ENCODE measurements around the gene SLX1A. TPM values are rescaled to one million over a fixed set of nuclear protein-coding genes. Genes with fewer than 3 reads are reported as not detected.

The SLX1A gene
- total and polyA plus RNA-seq, 2 of the 4 experiments (the other 2 are of a cell fraction) = 8.4 to 35.1 TPM

DNA sequence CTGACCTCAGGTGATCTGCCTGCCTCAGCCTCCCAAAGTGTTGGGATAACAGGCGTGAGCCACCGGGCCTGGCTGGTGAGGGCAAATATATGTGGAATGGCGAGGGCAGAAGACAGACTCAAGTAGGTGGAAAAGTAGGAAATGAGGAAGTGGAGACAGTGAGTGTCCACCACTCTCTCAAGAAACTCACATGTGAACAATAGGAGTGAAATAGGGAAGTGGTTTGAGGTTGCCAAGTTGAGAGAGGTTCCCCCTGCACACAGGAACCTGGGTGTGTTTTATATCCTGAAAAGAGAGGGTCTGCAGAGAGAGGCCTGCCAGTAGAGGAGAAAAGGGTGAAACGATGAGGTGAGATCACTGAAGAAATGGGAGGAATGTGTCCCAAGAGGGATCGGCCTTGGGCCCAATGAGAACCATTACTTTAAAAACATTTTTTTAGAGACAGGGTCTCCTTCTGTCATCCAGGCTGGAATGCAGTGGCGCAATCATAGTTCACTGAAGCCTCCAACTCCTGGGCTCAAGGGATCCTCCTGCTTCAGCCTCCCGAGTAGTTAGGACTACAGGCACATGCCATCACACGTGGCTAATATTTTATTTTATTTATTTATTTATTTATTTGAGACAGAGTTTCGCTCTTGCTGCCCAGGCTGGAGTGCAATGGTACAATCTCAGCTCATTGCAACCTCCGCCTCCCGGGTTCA is 27.3 kb upstream of the SLX1A start:
- Histone ChIP-seq H3K79me1 (ENCODE audit: low read depth in 1 of 2, low read length in 2 of 2) (no peaks in the 10 kb centered on the region), H4K8ac (ENCODE audit: low read depth in 2 of 2, low read length in 2 of 2) (no peak overlapping the region), H3K4ac (ENCODE audit: low read depth, low read length) (no peak overlapping the region), H3K23ac (ENCODE audit: low read depth, low read length) (no peak overlapping the region), H2BK20ac (ENCODE audit: low read depth, low read length) (no peak overlapping the region), H3K4me3 (ENCODE audit: insufficient read depth, low read depth, low read length) (no peak overlapping the region), H3K36me3 (ENCODE audit: control insufficient read depth, insufficient read depth, low read length) (no peaks in the 10 kb centered on the region), H3K4me1 (ENCODE audit: control insufficient read depth, insufficient read depth, low read length) (no peaks in the 10 kb centered on the region), H3K14ac (replicated peaks; ENCODE audit: low read depth, low read length) (no peak overlapping the region), H2AFZ (replicated peaks; ENCODE audit: low read length, poor library complexity) (no peak overlapping the region), H3K9ac (ENCODE audit: low read depth, low read length) (no peak overlapping the region), H3K9me1 (ENCODE audit: insufficient read depth, low read length) (no peaks in the 10 kb centered on the region), H3K56ac (ENCODE audit: extremely low read depth, insufficient read depth, low read length) (no peak overlapping the region), H4K20me1 (ENCODE audit: insufficient read depth, low read length) (no peaks in the 10 kb centered on the region), H2BK5ac (ENCODE audit: low read depth, low read length, poor library complexity, severe bottlenecking) (no peak overlapping the region), H2BK120ac (ENCODE audit: low read depth, low read length) (no peak overlapping the region), H2AK9ac (replicated peaks; ENCODE audit: low read depth, low read length, poor library complexity) (no peak overlapping the region), H3K18ac (ENCODE audit: low read depth, low read length) (no peak overlapping the region), H4K5ac (ENCODE audit: low read depth, low read length) (no peak overlapping the region), H2BK15ac (ENCODE audit: low read depth, low read length) (no peak overlapping the region), H2AK5ac (ENCODE audit: low read depth, low read length) (no peak overlapping the region), H4K91ac (ENCODE audit: insufficient read depth, low read depth, low read length) (no peak overlapping the region), H3K9me3 (ENCODE audit: control insufficient read depth, insufficient read depth, low read length) (no peaks in the 10 kb centered on the region), H3K27ac (ENCODE audit: insufficient read depth, low read length) (no peak overlapping the region), H3K4me2 (ENCODE audit: low read depth, low read length) (no peak overlapping the region), H3K27me3 (ENCODE audit: control insufficient read depth, insufficient read depth, low read length) (peaks cover 6% of the 10 kb centered on the region; the same call in 1 of the 2 replicates)
- no peak for DNase-seq
- WGBS, 2 experiments (ENCODE audit: extremely low coverage in 2 of 2, insufficient read length in 1 of 2) = 85% methylated on average over 4 of the region's 11 CpGs; no CpG with 5 or more reads in 1 of the 2 experiments
- no TSS peak for BruUV-seq (replicated peaks)
- in situ Hi-C loops (cut with MboI; ENCODE audit: low sequenced_read_pairs) (no loop called here), dilution Hi-C loops (cut with HindIII; ENCODE audit: low sequenced_read_pairs, unreplicated experiment) (no loop called here), intact Hi-C loops (cut with micrococcal nuclease) (no loop called here)
- no peak for ATAC-seq (ENCODE audit: low read depth)
- no peak for TF ChIP-seq MAFK (IDR thresholded peaks at IDR 0.05; ENCODE audit: low read depth, low read length)
- no peak for TF ChIP-seq NFE2L2 (IDR thresholded peaks at IDR 0.05; ENCODE audit: low read depth, low read length)
- TF ChIP-seq MXI1 (IDR thresholded peaks at IDR 0.05; ENCODE audit: borderline replicate concordance, low read depth, low read length) = no peak
- TF ChIP-seq, protein P1, sequence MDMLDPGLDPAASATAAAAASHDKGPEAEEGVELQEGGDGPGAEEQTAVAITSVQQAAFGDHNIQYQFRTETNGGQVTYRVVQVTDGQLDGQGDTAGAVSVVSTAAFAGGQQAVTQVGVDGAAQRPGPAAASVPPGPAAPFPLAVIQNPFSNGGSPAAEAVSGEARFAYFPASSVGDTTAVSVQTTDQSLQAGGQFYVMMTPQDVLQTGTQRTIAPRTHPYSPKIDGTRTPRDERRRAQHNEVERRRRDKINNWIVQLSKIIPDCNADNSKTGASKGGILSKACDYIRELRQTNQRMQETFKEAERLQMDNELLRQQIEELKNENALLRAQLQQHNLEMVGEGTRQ (IDR thresholded peaks at IDR 0.05; ENCODE audit: low read depth, low read length) = no peak
- TF ChIP-seq CEBPB (IDR thresholded peaks at IDR 0.05; ENCODE audit: low read depth, low read length) = no peak
- TF ChIP-seq BHLHE40 (IDR thresholded peaks at IDR 0.05; ENCODE audit: low read depth, low read length) = no peak
- TF ChIP-seq, protein P2, sequence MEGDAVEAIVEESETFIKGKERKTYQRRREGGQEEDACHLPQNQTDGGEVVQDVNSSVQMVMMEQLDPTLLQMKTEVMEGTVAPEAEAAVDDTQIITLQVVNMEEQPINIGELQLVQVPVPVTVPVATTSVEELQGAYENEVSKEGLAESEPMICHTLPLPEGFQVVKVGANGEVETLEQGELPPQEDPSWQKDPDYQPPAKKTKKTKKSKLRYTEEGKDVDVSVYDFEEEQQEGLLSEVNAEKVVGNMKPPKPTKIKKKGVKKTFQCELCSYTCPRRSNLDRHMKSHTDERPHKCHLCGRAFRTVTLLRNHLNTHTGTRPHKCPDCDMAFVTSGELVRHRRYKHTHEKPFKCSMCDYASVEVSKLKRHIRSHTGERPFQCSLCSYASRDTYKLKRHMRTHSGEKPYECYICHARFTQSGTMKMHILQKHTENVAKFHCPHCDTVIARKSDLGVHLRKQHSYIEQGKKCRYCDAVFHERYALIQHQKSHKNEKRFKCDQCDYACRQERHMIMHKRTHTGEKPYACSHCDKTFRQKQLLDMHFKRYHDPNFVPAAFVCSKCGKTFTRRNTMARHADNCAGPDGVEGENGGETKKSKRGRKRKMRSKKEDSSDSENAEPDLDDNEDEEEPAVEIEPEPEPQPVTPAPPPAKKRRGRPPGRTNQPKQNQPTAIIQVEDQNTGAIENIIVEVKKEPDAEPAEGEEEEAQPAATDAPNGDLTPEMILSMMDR (conservative IDR thresholded peaks at IDR 0.05; ENCODE audit: low read depth, low read length) = no peak
- no peak for TF ChIP-seq MAZ (IDR thresholded peaks at IDR 0.05; ENCODE audit: borderline replicate concordance, low read depth, low read length)
- no peak for TF ChIP-seq RCOR1 (IDR thresholded peaks at IDR 0.05; ENCODE audit: insufficient replicate concordance, low read length)
- no peak for TF ChIP-seq CHD1 (IDR thresholded peaks at IDR 0.05; ENCODE audit: low read depth, low read length)
- TF ChIP-seq POLR2A (IDR thresholded peaks at IDR 0.05; ENCODE audit: low read depth, low read length) = no peak
- no peak for TF ChIP-seq RAD21 (IDR thresholded peaks at IDR 0.05; ENCODE audit: low read length)
- no peak for TF ChIP-seq RFX5 (IDR thresholded peaks at IDR 0.05; ENCODE audit: low read depth, low read length)
- ChIA-PET POLR2A (ENCODE audit: unreplicated experiment) (no interaction called here), CTCF (no interaction called here)
